IMR-90 (cell line): ENCODE data around the gene SPECC1L. TPM values are rescaled to one million over a fixed set of nuclear protein-coding genes. Genes with fewer than 3 reads are reported as not detected.

Experiments
- ATAC-seq: fragments of 200-7000 bp; cut with Tn5 transposase; 2 replicates; pipeline ENCODE4 v1.9.1; 2020; ENCODE audit warnings: low read depth, mild to moderate bottlenecking, moderate library complexity
- BruUV-seq: library from RNA; stranded (reverse); fragments of 400-500 nt; replicated peaks from 2 replicates; lab custom pipeline; 2021; lab: Mats Ljungman, UMichigan
- CTCF ChIA-PET: fragments of 300-600 bp; formaldehyde crosslinking; extraction: SDS; loops from one replicate; lab custom pipeline; 2021; ENCODE audit warnings: antibody characterized with exemption; lab: Yijun Ruan, JAX
- POLR2A ChIA-PET: fragments of 300-600 bp; sonication (Branson Sonifier 250); formaldehyde crosslinking; loops from one replicate; lab custom pipeline; 2022; ENCODE audit warnings: antibody characterized with exemption; ENCODE audit not compliant: unreplicated experiment; lab: Charles Lee
- DNase-seq: peaks from one replicate; pipeline ENCODE4 v3.0.0; 2013
- H2AFZ ChIP-seq: replicated peaks from 2 replicates; pipeline ENCODE3; 2013; ENCODE audit warnings: low read length, mild to moderate bottlenecking; ENCODE audit not compliant: poor library complexity
- H2AK5ac ChIP-seq: 2 replicates; pipeline ENCODE4 v1.6.1; 2013; ENCODE audit warnings: low read depth, low read length, inconsistent platforms
- H2AK9ac ChIP-seq: replicated peaks from 2 replicates; pipeline ENCODE3; 2013; ENCODE audit warnings: mild to moderate bottlenecking, low read depth, low read length, moderate library complexity; ENCODE audit not compliant: poor library complexity
- H2BK120ac ChIP-seq: 2 replicates; pipeline ENCODE4 v1.6.1; 2013; ENCODE audit warnings: low read depth, low read length, inconsistent platforms
- H2BK15ac ChIP-seq: 3 replicates; pipeline ENCODE4 v1.6.1; 2013; ENCODE audit warnings: low read depth, low read length, inconsistent platforms
- H2BK20ac ChIP-seq: 2 replicates; pipeline ENCODE4 v1.6.1; 2013; ENCODE audit warnings: low read depth, mild to moderate bottlenecking, inconsistent platforms, low read length, moderate library complexity
- H2BK5ac ChIP-seq: 2 replicates; pipeline ENCODE4 v1.6.1; 2013; ENCODE audit warnings: mild to moderate bottlenecking, low read depth, low read length, inconsistent platforms; ENCODE audit not compliant: poor library complexity, severe bottlenecking
- H3K14ac ChIP-seq: replicated peaks from 2 replicates; pipeline ENCODE4 v1.6.1; 2013; ENCODE audit warnings: low read depth, low read length, inconsistent platforms
- H3K18ac ChIP-seq: 2 replicates; pipeline ENCODE4 v1.6.1; 2013; ENCODE audit warnings: low read depth, low read length, control low read depth
- H3K23ac ChIP-seq: 2 replicates; pipeline ENCODE4 v1.6.1; 2013; ENCODE audit warnings: low read depth, low read length, inconsistent platforms
- H3K27ac ChIP-seq: 2 replicates; pipeline ENCODE4 v1.5.1; 2013; ENCODE audit warnings: mild to moderate bottlenecking, control low read depth, low read length; ENCODE audit not compliant: insufficient read depth
- H3K27me3 ChIP-seq: 2 replicates; pipeline ENCODE4 v1.6.1; 2013; ENCODE audit warnings: low read length; ENCODE audit not compliant: control insufficient read depth, insufficient read depth
- H3K36me3 ChIP-seq: 2 replicates; pipeline ENCODE4 v1.6.1; 2013; ENCODE audit warnings: low read length, mixed read lengths; ENCODE audit not compliant: control insufficient read depth, insufficient read depth
- H3K4ac ChIP-seq: 2 replicates; pipeline ENCODE4 v1.6.1; 2013; ENCODE audit warnings: low read depth, low read length, inconsistent platforms
- H3K4me1 ChIP-seq: 2 replicates; pipeline ENCODE4 v1.6.1; 2013; ENCODE audit warnings: low read length, mixed read lengths; ENCODE audit not compliant: control insufficient read depth, insufficient read depth
- H3K4me2 ChIP-seq: 2 replicates; pipeline ENCODE4 v1.6.1; 2013; ENCODE audit warnings: low read depth, mild to moderate bottlenecking, control low read depth, low read length, moderate library complexity
- H3K4me3 ChIP-seq: 2 replicates; pipeline ENCODE4 v1.5.1; 2013; ENCODE audit warnings: low read depth, mild to moderate bottlenecking, control low read depth, low read length, moderate library complexity; ENCODE audit not compliant: insufficient read depth
- H3K56ac ChIP-seq: 2 replicates; pipeline ENCODE4 v1.6.1; 2013; ENCODE audit warnings: low read length, inconsistent platforms; ENCODE audit not compliant: insufficient read depth; ENCODE audit errors: extremely low read depth
- H3K79me1 ChIP-seq, 2 experiments: 2 replicates each; pipeline ENCODE4 v1.6.1; 2013; ENCODE audit warnings: low read length in 2 of 2, inconsistent platforms in 1 of 2, low read depth in 1 of 2
- H3K9ac ChIP-seq: 2 replicates; pipeline ENCODE4 v1.6.1; 2013; ENCODE audit warnings: low read depth, low read length, control low read depth
- H3K9me1 ChIP-seq: 2 replicates; pipeline ENCODE4 v1.6.1; 2013; ENCODE audit warnings: low read length, inconsistent platforms; ENCODE audit not compliant: insufficient read depth
- H3K9me3 ChIP-seq: 2 replicates; pipeline ENCODE4 v1.6.1; 2013; ENCODE audit warnings: low read length; ENCODE audit not compliant: control insufficient read depth, insufficient read depth
- H4K20me1 ChIP-seq: 2 replicates; pipeline ENCODE4 v1.6.1; 2013; ENCODE audit warnings: low read length, inconsistent platforms; ENCODE audit not compliant: insufficient read depth
- H4K5ac ChIP-seq: 2 replicates; pipeline ENCODE4 v1.6.1; 2013; ENCODE audit warnings: mild to moderate bottlenecking, low read depth, low read length, control low read depth
- H4K8ac ChIP-seq, 2 experiments: 2 replicates each; pipeline ENCODE4 v1.6.1; 2013; ENCODE audit warnings: low read depth in 2 of 2, low read length in 2 of 2, control low read depth in 1 of 2, inconsistent platforms in 1 of 2
- H4K91ac ChIP-seq: 2 replicates; pipeline ENCODE4 v1.6.1; 2013; ENCODE audit warnings: low read depth, low read length, inconsistent platforms; ENCODE audit not compliant: insufficient read depth
- CEBPB ChIP-seq: IDR thresholded peaks from 2 replicates; pipeline ENCODE4 v1.6.1; 2012; ENCODE audit warnings: low read depth, low read length, improper control_type of control experiment
- FOS ChIP-seq: fragments of 150-350 bp; IDR thresholded peaks from 2 replicates; pipeline ENCODE4 v1.6.1; 2016; ENCODE audit warnings: low read depth, low read length
- MAFK ChIP-seq: IDR thresholded peaks from 2 replicates; pipeline ENCODE4 v1.6.1; 2012; ENCODE audit warnings: low read depth, low read length, improper control_type of control experiment
- POLR2A ChIP-seq: IDR thresholded peaks from 2 replicates; pipeline ENCODE4 v1.6.1; 2012; ENCODE audit warnings: mild to moderate bottlenecking, low read depth, low read length
- RAD21 ChIP-seq: IDR thresholded peaks from 2 replicates; pipeline ENCODE4 v1.6.1; 2012; ENCODE audit warnings: low read length, improper control_type of control experiment
- SMC3 ChIP-seq: fragments of 150-350 bp; IDR thresholded peaks from 2 replicates; pipeline ENCODE4 v1.6.1; 2016; ENCODE audit warnings: low read depth, mild to moderate bottlenecking, antibody characterized with exemption, low read length, moderate library complexity
- WGBS, 2 experiments: methylation state at CpG; one replicate each; pipeline versions ENCODE4 v1.1.5 to v1.1.7; 2013; ENCODE audit warnings: missing lambda C conversion rate in 2 of 2; ENCODE audit not compliant: insufficient read length in 1 of 2; ENCODE audit errors: extremely low coverage in 2 of 2; 5-methylcytosine and 5-hydroxymethylcytosine counted together
- dilution Hi-C: fragments of 300-500 bp; cut with HindIII; formaldehyde crosslinking; loops from one replicate; pipeline ENCODE4 v1.14.3; 2018; ENCODE audit warnings: low sequenced_read_pairs; ENCODE audit not compliant: unreplicated experiment
- in situ Hi-C: fragments of 300-500 bp; cut with MboI; formaldehyde crosslinking; loops from 3 replicates; pipeline ENCODE4 v1.14.3; 2019; ENCODE audit warnings: low sequenced_read_pairs, inconsistent platforms, mixed read lengths
- intact Hi-C: fragments of 100-400 bp; cut with micrococcal nuclease; formaldehyde crosslinking; loops from 2 replicates; pipeline ENCODE4 v1.10.0; 2022
- polyA plus RNA-seq, 3 experiments: library from polyadenylated mRNA; depleted of rRNA; stranded (reverse); fragments of >200 nt; gene quantifications; 2 replicates each; pipeline ENCODE4 v1.2.3, GENCODE V29; 2012; ENCODE audit warnings: low replicate concordance in 1 of 3
- total RNA-seq: library from RNA; depleted of rRNA; stranded (reverse); fragments of >200 nt; gene quantifications from 2 replicates; pipeline ENCODE4 v1.2.3, GENCODE V29; 2012
- TF ChIP-seq, protein P1 (sequence below): fragments of 150-350 bp; IDR thresholded peaks from 2 replicates; pipeline ENCODE4 v1.6.1; 2016; ENCODE audit warnings: low read depth, mild to moderate bottlenecking, low read length, moderate library complexity, borderline replicate concordance
- TF ChIP-seq, protein P2 (sequence below): fragments of 150-350 bp; IDR thresholded peaks from 2 replicates; pipeline ENCODE4 v1.6.1; 2017; ENCODE audit warnings: mild to moderate bottlenecking, antibody characterized with exemption, low read length, low read depth

Gene SPECC1L
- total and polyA plus RNA-seq, 2 of the 4 experiments (the other 2 are of a cell fraction): 18.7 to 44.1 TPM

DNA sequence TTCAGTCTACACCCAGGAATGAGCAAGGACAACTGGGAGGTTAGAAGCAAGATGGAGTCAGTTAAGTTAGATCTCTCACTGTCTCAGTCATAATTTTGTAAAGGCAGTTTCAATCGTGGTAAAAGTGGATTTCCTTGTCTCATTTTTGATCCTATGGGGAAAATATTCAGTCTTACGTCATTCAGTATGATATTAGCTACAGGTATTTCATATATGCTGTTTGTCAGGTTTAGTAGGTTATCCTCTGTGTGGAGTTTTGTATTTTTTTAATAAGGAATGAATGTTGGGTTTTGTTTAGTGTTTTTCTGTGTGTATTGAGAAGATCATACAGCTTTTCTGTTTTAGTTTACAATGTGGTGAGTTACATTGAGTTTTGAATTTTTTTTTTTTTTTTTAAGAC lies 11.8 kb downstream of the SPECC1L start:
- H3K14ac ChIP-seq: no peak overlapping the region
- H3K4ac ChIP-seq: no peak overlapping the region
- DNase-seq (no peak), ATAC-seq (no peak)
- no peak overlapping the region for H3K23ac ChIP-seq
- intact Hi-C loops (no loop called here), in situ Hi-C loops (no loop called here), dilution Hi-C loops (no loop called here)
- no peak overlapping the region for H4K5ac ChIP-seq
- H3K27ac ChIP-seq: no peak overlapping the region
- peaks cover 4% of the 10 kb centered on the region; the same call in 1 of the 2 replicates for H3K4me1 ChIP-seq
- no peaks in the 10 kb centered on the region; the same call in 1 of the 2 replicates for H3K36me3 ChIP-seq
- no peak overlapping the region for H3K9ac ChIP-seq
- peaks cover 13 to 45% of the 10 kb centered on the region in 2 experiments for H3K79me1 ChIP-seq
- H3K56ac ChIP-seq: no peak overlapping the region
- H4K8ac ChIP-seq: no peak overlapping the region
- H3K18ac ChIP-seq: no peak overlapping the region
- H3K4me3 ChIP-seq: no peak overlapping the region
- H2BK120ac ChIP-seq: no peak overlapping the region
- H3K27me3 ChIP-seq: no peaks in the 10 kb centered on the region
- CTCF ChIA-PET: no interaction called here
- no peak overlapping the region for H2AK9ac ChIP-seq
- H4K20me1 ChIP-seq: peaks cover 19% of the 10 kb centered on the region
- H2BK5ac ChIP-seq: no peak overlapping the region
- BruUV-seq: no TSS peak
- H3K9me1 ChIP-seq: peaks cover 5% of the 10 kb centered on the region; the same call in 1 of the 2 replicates
- no peak overlapping the region for H2BK15ac ChIP-seq
- TF ChIP-seq POLR2A (no peak), SMC3 (no peak), FOS (no peak), RAD21 (no peak), CEBPB (no peak), MAFK (no peak)
- TF ChIP-seq, protein P1, sequence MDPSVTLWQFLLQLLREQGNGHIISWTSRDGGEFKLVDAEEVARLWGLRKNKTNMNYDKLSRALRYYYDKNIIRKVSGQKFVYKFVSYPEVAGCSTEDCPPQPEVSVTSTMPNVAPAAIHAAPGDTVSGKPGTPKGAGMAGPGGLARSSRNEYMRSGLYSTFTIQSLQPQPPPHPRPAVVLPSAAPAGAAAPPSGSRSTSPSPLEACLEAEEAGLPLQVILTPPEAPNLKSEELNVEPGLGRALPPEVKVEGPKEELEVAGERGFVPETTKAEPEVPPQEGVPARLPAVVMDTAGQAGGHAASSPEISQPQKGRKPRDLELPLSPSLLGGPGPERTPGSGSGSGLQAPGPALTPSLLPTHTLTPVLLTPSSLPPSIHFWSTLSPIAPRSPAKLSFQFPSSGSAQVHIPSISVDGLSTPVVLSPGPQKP: no peak
- TF ChIP-seq, protein P2, sequence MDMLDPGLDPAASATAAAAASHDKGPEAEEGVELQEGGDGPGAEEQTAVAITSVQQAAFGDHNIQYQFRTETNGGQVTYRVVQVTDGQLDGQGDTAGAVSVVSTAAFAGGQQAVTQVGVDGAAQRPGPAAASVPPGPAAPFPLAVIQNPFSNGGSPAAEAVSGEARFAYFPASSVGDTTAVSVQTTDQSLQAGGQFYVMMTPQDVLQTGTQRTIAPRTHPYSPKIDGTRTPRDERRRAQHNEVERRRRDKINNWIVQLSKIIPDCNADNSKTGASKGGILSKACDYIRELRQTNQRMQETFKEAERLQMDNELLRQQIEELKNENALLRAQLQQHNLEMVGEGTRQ: no peak
- no peak overlapping the region for H4K91ac ChIP-seq
- no peak overlapping the region for H2AFZ ChIP-seq
- no peak overlapping the region for H3K4me2 ChIP-seq
- 80% methylated on average over 1 of the region's 2 CpGs; no CpG with 5 or more reads in 1 of the 2 experiments for WGBS, 2 experiments
- no peak overlapping the region for H2BK20ac ChIP-seq
- no peak overlapping the region for H2AK5ac ChIP-seq
- H3K9me3 ChIP-seq: no peaks in the 10 kb centered on the region
- POLR2A ChIA-PET: no interaction called here
